Uterus (tissue), 2 donors: ENCODE results near the gene ERP27.

Experiments
- CTCF ChIP-seq, 4 experiments: fragments of 200-600 bp in 2 of 4; fragments of 450-650 bp in 2 of 4; sonication (generic) in 2 of 4; IDR thresholded peaks; one replicate each; pipeline ENCODE4 v1.5.1; 2016 to 2019; ENCODE audit warnings: antibody characterized with exemption in 4 of 4, mild to moderate bottlenecking in 2 of 4, moderate library complexity in 1 of 4
- POLR2A ChIP-seq, 2 donors: fragments of 450-650 bp; IDR thresholded peaks; one replicate each; pipeline ENCODE4 v1.6.1; 2016; ENCODE audit warnings: antibody characterized with exemption in 2 of 2, mild to moderate bottlenecking in 1 of 2, moderate library complexity in 1 of 2

DNA sequence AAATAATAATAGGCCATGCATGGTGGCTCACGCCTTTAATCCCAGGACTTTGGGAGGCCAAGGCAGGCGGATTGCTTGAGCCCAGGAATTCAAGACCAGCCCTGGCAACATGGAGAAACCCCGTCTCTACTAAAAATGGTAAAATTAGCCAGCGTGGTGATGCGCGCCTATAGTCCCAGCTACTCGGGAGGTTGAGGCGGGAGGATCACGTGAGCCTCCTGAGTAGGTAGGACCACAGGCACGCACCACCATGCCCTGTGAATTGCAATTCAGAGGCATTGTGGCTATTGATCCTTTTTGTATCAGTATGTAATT is 20.7 kb upstream of the ERP27 start:
- no peak for TF ChIP-seq CTCF (IDR thresholded peaks at IDR 0.05)
- TF ChIP-seq POLR2A (IDR thresholded peaks at IDR 0.05): no peak
